HUES48 (cell line): Measurements from ENCODE around the gene TMEM120B.
"Not testable (repeated sequence)": the region's sequence is repeated elsewhere in the genome, so short reads cannot be mapped to it uniquely, and the experiment has no call there.

Experiments used
- H3K27ac ChIP-seq: one replicate; pipeline ENCODE4 v1.7.0; 2013; ENCODE audit warnings: low read depth, low read length, inconsistent platforms
- H3K27me3 ChIP-seq: 2 replicates; pipeline ENCODE4 v1.6.1; 2013; ENCODE audit warnings: mild to moderate bottlenecking, low read length; ENCODE audit not compliant: control insufficient read depth, insufficient read depth
- H3K36me3 ChIP-seq: 2 replicates; pipeline ENCODE4 v1.6.1; 2013; ENCODE audit warnings: low read length; ENCODE audit not compliant: control insufficient read depth, insufficient read depth
- H3K4me1 ChIP-seq: 2 replicates; pipeline ENCODE4 v1.6.1; 2013; ENCODE audit warnings: mild to moderate bottlenecking, low read length; ENCODE audit not compliant: control insufficient read depth, insufficient read depth
- H3K4me3 ChIP-seq: 2 replicates; pipeline ENCODE4 v1.5.1; 2013; ENCODE audit warnings: mild to moderate bottlenecking, low read depth, low read length
- H3K9ac ChIP-seq: 2 replicates; pipeline ENCODE4 v1.6.1; 2013; ENCODE audit warnings: mild to moderate bottlenecking, low read depth, low read length, moderate library complexity
- H3K9me3 ChIP-seq: 2 replicates; pipeline ENCODE4 v1.6.1; 2013; ENCODE audit warnings: low read length; ENCODE audit not compliant: control insufficient read depth, insufficient read depth

Gene TMEM120B

DNA sequence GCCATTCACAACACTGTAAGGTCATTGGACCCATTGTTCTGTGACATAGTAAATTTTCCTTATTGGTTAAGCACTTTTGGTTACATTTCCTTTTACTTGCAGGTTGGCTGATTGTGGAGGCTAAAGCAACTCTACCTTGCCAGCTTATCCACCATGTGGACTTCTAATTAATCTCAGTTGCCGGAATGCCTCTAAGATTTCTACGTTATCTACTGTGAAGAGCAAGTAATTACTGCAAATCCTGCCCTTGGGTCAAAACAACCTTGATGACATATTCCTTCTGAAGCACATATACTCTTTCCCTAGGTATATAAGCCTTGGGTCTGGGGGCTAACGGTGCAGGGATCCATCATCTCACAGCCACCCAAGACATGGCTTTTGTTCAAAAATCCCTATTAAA lies 23.6 kb upstream of the TMEM120B start:
- Histone ChIP-seq H3K9ac (no peak overlapping the region), H3K27ac (no peak overlapping the region), H3K4me3 (no peak overlapping the region), H3K27me3 (no peaks in the 10 kb centered on the region), H3K36me3 (no peaks in the 10 kb centered on the region), H3K9me3 (no peaks in the 10 kb centered on the region), H3K4me1 (peaks cover 3% of the 10 kb centered on the region; the same call in 1 of the 2 replicates)

DNA sequence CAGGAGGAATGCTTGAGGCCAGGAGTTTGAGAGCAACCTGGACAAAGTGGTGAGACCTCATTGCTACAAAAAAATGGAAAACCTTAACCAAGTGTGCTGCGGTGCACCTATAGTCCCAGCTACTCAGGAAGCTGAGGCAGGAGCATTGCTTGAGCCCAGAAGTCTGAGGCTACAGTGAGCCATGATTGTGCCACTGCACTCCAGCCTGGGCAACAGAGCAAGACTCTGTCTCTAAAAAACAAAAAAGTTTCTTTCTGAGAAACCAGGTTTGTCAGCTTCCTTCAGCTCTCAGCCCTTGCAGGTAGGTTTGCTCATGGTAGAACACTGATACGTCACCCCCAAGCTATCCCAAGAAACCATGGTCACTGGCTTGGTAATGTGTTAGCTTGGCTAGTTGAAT lies 23.1 kb upstream of the TMEM120B start:
- Histone ChIP-seq H3K4me1 (peaks cover 3% of the 10 kb centered on the region; the same call in 1 of the 2 replicates), H3K36me3 (no peaks in the 10 kb centered on the region), H3K9ac (no peak overlapping the region), H3K9me3 (no peaks in the 10 kb centered on the region), H3K4me3 (no peak overlapping the region), H3K27ac (no peak overlapping the region), H3K27me3 (no peaks in the 10 kb centered on the region)

GRCh38 chr12:121692744-121693143 lies 19.8 kb upstream of the TMEM120B start:
- not testable (repeated sequence) for H3K9ac ChIP-seq, H3K4me1 ChIP-seq, H3K27ac ChIP-seq, H3K4me3 ChIP-seq, H3K36me3 ChIP-seq, H3K27me3 ChIP-seq, H3K9me3 ChIP-seq

DNA sequence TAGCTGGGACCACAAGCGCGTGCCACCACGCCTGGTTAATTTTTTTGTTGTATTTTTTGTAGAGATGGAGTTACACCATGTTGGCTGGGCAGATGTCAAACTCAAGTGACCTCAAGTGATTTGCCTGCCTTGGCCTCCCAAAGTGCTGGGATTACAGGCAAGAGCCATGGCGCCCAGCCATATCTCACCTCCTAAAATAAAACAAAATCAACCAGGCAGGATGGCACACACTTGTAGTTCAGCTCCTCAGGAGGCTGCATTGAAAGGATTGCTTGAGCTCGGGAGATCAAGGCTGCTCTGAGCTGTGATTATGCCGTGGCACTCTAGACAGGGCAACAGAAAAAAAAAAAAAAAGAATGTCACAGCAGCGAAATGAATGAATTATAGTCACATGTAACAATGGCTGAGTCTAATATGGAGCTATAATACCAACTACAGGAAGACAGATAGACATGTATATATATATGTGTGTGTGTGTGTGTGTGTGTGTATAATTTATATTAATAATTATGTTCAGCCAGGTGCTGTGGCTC lies 19.3 kb upstream of the TMEM120B start:
- H3K27me3 ChIP-seq: no peaks in the 10 kb centered on the region
- no peaks in the 10 kb centered on the region for H3K9me3 ChIP-seq
- no peak overlapping the region for H3K9ac ChIP-seq
- H3K4me1 ChIP-seq: peaks cover 3% of the 10 kb centered on the region; the same call in 1 of the 2 replicates
- no peak overlapping the region for H3K27ac ChIP-seq
- no peaks in the 10 kb centered on the region for H3K36me3 ChIP-seq
- H3K4me3 ChIP-seq: no peak overlapping the region

GRCh38 chr12:121697093-121697698 lies 15.4 kb upstream of the TMEM120B start:
- Histone ChIP-seq H3K4me1 (no peaks in the 10 kb centered on the region), H3K9ac (no peak overlapping the region), H3K36me3 (no peaks in the 10 kb centered on the region), H3K27me3 (no peaks in the 10 kb centered on the region), H3K27ac (no peak overlapping the region), H3K4me3 (no peak overlapping the region), H3K9me3 (no peaks in the 10 kb centered on the region)

DNA sequence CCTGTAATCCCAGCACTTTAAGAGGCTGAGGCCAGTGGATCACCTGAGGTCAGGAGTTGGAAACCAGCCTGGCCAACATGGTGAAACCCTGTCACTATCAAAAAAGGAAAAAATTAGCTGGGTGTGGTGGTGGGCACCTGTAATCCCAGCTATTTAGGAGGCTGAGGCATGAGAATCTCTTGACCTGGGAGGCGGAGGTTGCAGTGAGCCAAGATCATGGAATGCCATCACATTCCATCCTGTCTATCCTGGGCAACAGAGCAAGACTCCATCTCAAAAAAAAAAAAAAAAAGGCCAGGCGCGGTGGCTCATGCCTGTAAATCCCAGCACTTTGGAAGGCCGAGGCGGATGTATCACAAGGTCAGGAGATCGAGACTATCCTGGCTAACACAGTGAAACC lies 14.7 kb upstream of the TMEM120B start:
- not testable (repeated sequence) for H3K36me3 ChIP-seq, H3K4me3 ChIP-seq, H3K9me3 ChIP-seq, H3K9ac ChIP-seq, H3K4me1 ChIP-seq, H3K27ac ChIP-seq, H3K27me3 ChIP-seq

DNA sequence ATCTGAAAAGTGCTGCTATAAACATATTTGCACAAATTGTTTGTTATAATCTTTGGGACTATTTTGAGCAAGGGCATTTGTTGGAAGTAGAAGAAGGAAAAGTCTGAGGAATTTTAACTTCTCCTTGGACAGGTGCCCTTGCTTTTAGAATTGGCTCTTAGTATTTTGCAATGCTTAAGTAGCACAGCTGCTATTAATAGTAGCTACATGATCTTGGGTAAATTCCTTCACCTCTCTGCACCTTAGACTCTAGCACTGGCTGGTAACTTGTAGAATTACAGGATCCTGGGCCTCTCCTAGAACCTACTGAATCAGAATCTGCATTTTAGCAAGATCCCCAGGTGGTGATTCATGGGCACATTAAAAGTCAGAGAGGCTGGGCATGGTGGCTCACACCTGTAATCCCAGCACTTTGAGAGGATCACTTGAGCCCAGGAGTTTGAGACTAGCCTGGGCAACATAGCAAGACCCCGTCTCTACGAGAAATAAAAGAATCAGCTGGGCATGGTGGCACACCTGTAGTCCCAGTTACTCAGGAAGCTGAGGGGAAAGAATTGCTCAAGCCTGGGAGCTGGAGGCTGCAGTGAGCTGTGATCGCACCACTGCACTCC lies 10.8 kb upstream of the TMEM120B start:
- no peak overlapping the region for H3K27ac ChIP-seq
- H3K4me3 ChIP-seq: no peak overlapping the region
- H3K4me1 ChIP-seq: no peaks in the 10 kb centered on the region
- H3K9ac ChIP-seq: no peak overlapping the region
- H3K27me3 ChIP-seq: no peaks in the 10 kb centered on the region
- no peaks in the 10 kb centered on the region for H3K9me3 ChIP-seq
- H3K36me3 ChIP-seq: no peaks in the 10 kb centered on the region

GRCh38 chr12:121702944-121703343 lies 9.6 kb upstream of the TMEM120B start:
- Histone ChIP-seq H3K9me3 (no peaks in the 10 kb centered on the region), H3K4me3 (no peak overlapping the region), H3K4me1 (no peaks in the 10 kb centered on the region), H3K9ac (no peak overlapping the region), H3K27ac (no peak overlapping the region), H3K27me3 (no peaks in the 10 kb centered on the region), H3K36me3 (no peaks in the 10 kb centered on the region)

GRCh38 chr12:121705514-121705913 lies 7.0 kb upstream of the TMEM120B start:
- Histone ChIP-seq H3K9ac (no peak overlapping the region), H3K4me3 (no peak overlapping the region), H3K4me1 (no peaks in the 10 kb centered on the region), H3K9me3 (no peaks in the 10 kb centered on the region), H3K27ac (no peak overlapping the region), H3K27me3 (no peaks in the 10 kb centered on the region), H3K36me3 (no peaks in the 10 kb centered on the region)

DNA sequence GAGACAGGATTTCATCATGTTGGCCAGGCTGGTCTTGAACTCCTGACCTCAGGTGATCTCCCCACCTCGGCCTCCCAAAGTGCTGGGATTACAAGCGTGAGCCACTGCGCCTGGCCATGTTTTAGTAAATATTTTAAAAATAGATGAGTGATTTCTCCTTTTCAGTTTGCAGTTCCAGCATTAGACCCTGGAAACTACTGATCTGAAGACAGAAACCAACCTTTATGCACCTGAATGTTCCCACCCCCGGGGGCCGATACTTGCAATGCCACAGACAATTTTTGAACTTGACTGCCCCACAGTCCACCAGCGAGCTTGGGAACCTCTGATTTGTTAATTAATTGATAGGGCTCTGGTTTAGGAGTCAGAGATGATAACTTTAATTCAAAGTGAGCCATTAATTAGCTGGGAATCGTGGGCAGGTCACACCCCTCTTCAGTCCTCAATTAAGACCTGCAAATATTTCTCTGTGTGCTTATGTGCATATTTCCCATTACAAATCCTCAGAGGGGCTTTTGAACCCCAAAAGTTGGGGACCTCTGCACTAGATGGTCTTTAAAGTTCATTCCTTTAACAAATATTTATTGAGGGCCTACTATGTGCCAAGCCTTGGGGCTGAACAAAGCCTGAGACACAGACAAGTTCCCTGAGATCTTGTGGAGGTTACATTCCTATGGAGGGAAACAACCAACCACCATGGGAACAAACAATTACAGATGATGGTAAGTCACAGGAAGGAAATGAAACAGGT lies 4.1 kb upstream of the TMEM120B start:
- Histone ChIP-seq H3K9me3 (no peaks in the 10 kb centered on the region), H3K4me1 (peaks cover 2% of the 10 kb centered on the region), H3K36me3 (no peaks in the 10 kb centered on the region), H3K27me3 (no peaks in the 10 kb centered on the region), H3K4me3 (no peak overlapping the region), H3K27ac (no peak overlapping the region), H3K9ac (no peak overlapping the region)

DNA sequence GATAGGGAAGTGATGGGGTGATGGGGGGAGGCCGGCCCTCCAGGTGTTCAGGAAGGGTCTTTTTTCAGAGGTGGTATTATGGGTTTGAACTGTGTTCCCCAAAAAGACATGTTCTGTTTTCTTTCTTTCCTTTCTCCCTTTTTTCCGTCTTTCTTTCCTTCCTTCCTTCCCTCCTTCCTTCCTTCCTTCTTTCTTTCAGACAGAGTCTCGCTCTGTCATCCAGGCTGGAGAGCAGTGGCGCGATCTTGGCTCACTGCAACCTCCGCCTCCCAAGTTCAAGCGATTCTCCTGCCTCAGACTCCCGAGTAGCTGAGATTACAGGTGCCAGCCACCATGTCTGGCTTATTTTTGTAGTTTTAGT lies 3.5 kb upstream of the TMEM120B start:
- H3K4me3 ChIP-seq, H3K27me3 ChIP-seq, H3K4me1 ChIP-seq, H3K9me3 ChIP-seq, H3K27ac ChIP-seq, H3K9ac ChIP-seq, H3K36me3 ChIP-seq: not testable (repeated sequence)
